ENCODE measurements around the gene JAKMIP2.

GRCh38 chr5:147551677-147552076 is 230.9 kb downstream of the JAKMIP2 start:
- TF ChIP-seq CTCF (IDR thresholded peaks at IDR 0.05) = no peak
- TF ChIP-seq TEAD4 (IDR thresholded peaks at IDR 0.05; ENCODE audit: borderline replicate concordance, insufficient read depth) = no peak
- TF ChIP-seq CHD2 (IDR thresholded peaks at IDR 0.05; ENCODE audit: low read length, partially characterized antibody) = no peak
- no peak for TF ChIP-seq NFIC (IDR thresholded peaks at IDR 0.05; ENCODE audit: borderline replicate concordance)
- TF ChIP-seq FOXJ3 (CRISPR knock-in tag; IDR thresholded peaks at IDR 0.05) = no peak
- TF ChIP-seq RCOR1 (IDR thresholded peaks at IDR 0.05; ENCODE audit: low read length) = no peak
- TF ChIP-seq TAF1 (IDR thresholded peaks at IDR 0.05; ENCODE audit: borderline replicate concordance, low read depth, low read length) = no peak
- no peak for TF ChIP-seq EP300 (IDR thresholded peaks at IDR 0.05; ENCODE audit: borderline replicate concordance in 1 of 2, low read depth in 1 of 2, low read length in 1 of 2)
- no peak for TF ChIP-seq YY1 (IDR thresholded peaks at IDR 0.05; ENCODE audit: low read depth)
- TF ChIP-seq REST (IDR thresholded peaks at IDR 0.05; ENCODE audit: low read depth, low read length) = no peak
- no peak for TF ChIP-seq USF2 (IDR thresholded peaks at IDR 0.05; ENCODE audit: borderline replicate concordance, low read depth, low read length)
- no peak for TF ChIP-seq GABPA (IDR thresholded peaks at IDR 0.05; ENCODE audit: low read depth)
